Glutamatergic neuron (in vitro differentiated cells): ENCODE results near the gene LLGL2. TPM values are rescaled to one million over a fixed set of nuclear protein-coding genes. Genes with fewer than 3 reads are reported as not detected.
A peak's percentile ranks its signal among the peaks of the same experiment; 100 is the strongest.

ENCODE experiments used
- DNase-seq: peaks from one replicate; pipeline ENCODE4 v3.0.0; 2022
- H3K27ac Mint-ChIP-seq: one replicate; pipeline ENCODE4 v1.8.0; 2020; ENCODE audit warnings: mild to moderate bottlenecking, mixed read lengths, inconsistent platforms; ENCODE audit not compliant: unreplicated experiment
- H3K27me3 Mint-ChIP-seq: one replicate; pipeline ENCODE4 v1.8.0; 2020; ENCODE audit warnings: mild to moderate bottlenecking, moderate library complexity, mixed read lengths, inconsistent platforms; ENCODE audit not compliant: unreplicated experiment
- H3K36me3 Mint-ChIP-seq: one replicate; pipeline ENCODE4 v1.8.0; 2020; ENCODE audit warnings: mild to moderate bottlenecking, mixed read lengths, inconsistent platforms; ENCODE audit not compliant: unreplicated experiment
- H3K4me1 Mint-ChIP-seq: one replicate; pipeline ENCODE4 v1.8.0; 2020; ENCODE audit warnings: mild to moderate bottlenecking, low read depth, mixed read lengths, inconsistent platforms; ENCODE audit not compliant: unreplicated experiment
- H3K4me3 Mint-ChIP-seq: one replicate; pipeline ENCODE4 v1.8.0; 2020; ENCODE audit warnings: mild to moderate bottlenecking, mixed read lengths, inconsistent platforms; ENCODE audit not compliant: unreplicated experiment
- H3K9me3 Mint-ChIP-seq: one replicate; pipeline ENCODE4 v1.8.0; 2020; ENCODE audit warnings: mild to moderate bottlenecking, moderate library complexity, mixed read lengths, inconsistent platforms; ENCODE audit not compliant: unreplicated experiment
- total RNA-seq: library from RNA; stranded (reverse); fragmentation: NEBNext Ultra II Directional; extraction: Animal tissue kit (Norgen Biotek cat#: 25700); gene quantifications from one replicate; pipeline ENCODE4 v1.2.1, GENCODE V29; 2021; ENCODE audit not compliant: unreplicated experiment
- TF ChIP-seq, protein P1 (sequence below): fragments of 200-600 bp; sonication (generic); IDR thresholded peaks from one replicate; pipeline ENCODE4 v1.5.0; 2021; ENCODE audit not compliant: partially characterized antibody, unreplicated experiment

The LLGL2 gene
- total RNA-seq, 1 donor from 2014 or later: 4.8 TPM

DNA sequence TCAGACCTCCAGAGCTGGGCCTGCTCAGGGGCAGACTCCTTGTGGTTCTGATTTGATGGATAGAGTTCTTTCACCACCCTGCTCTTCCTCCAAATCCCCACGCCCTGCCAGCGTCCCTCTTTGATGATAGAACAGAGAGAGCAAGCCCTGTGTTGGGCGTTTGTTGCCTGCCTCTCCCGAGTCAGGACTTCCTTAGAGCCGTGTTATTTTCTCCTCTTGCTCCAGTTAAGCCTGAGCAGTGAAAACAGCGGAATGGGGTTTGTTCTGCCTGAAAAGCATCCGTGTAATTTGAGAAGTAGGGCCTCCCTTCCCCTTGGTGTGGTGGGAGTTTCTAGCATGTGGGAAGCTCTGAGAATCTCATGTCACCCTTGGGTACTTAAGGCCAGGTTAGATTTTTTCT lies 47.0 kb upstream of the LLGL2 start:
- H3K27ac Mint-ChIP-seq: peak overlapping the region; percentile 17
- peaks cover 21% of the 10 kb centered on the region for H3K4me1 Mint-ChIP-seq

DNA sequence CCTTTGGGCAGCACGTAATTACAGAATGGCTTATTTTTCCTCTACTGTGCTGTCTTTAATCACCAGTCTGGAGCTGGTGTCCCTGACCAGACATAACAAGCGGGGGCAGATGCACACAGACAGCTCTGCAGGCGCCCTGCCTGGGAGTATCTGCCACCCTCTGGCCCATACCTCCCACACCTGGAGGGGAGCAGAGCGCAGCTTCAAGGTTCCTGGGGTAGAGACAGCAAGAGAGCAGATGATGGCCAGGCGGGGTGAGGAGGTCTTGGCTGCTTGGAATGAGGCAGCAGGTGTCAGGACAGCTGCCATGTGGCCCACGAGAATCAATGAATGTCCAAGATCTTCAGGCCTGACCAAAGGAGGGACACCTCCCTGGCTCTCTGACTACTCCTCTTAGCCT lies 45.2 kb upstream of the LLGL2 start:
- H3K27ac Mint-ChIP-seq: peak overlapping the region; percentile 22
- peaks cover 8% of the 10 kb centered on the region for H3K27me3 Mint-ChIP-seq
- H3K4me1 Mint-ChIP-seq: peaks cover 19% of the 10 kb centered on the region
- TF ChIP-seq, protein P1, sequence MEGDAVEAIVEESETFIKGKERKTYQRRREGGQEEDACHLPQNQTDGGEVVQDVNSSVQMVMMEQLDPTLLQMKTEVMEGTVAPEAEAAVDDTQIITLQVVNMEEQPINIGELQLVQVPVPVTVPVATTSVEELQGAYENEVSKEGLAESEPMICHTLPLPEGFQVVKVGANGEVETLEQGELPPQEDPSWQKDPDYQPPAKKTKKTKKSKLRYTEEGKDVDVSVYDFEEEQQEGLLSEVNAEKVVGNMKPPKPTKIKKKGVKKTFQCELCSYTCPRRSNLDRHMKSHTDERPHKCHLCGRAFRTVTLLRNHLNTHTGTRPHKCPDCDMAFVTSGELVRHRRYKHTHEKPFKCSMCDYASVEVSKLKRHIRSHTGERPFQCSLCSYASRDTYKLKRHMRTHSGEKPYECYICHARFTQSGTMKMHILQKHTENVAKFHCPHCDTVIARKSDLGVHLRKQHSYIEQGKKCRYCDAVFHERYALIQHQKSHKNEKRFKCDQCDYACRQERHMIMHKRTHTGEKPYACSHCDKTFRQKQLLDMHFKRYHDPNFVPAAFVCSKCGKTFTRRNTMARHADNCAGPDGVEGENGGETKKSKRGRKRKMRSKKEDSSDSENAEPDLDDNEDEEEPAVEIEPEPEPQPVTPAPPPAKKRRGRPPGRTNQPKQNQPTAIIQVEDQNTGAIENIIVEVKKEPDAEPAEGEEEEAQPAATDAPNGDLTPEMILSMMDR: no peak
- no peak for DNase-seq
- H3K36me3 Mint-ChIP-seq: no peaks in the 10 kb centered on the region
- peaks cover 8% of the 10 kb centered on the region for H3K9me3 Mint-ChIP-seq
- H3K4me3 Mint-ChIP-seq: peak overlapping the region; percentile 71

More for the DNA sequence above, 47.0 kb upstream of the LLGL2 start:
- no peak overlapping the region for H3K4me3 Mint-ChIP-seq
- peaks cover 8% of the 10 kb centered on the region for H3K27me3 Mint-ChIP-seq
- DNase-seq: no peak
- peaks cover 7% of the 10 kb centered on the region for H3K9me3 Mint-ChIP-seq
- no peaks in the 10 kb centered on the region for H3K36me3 Mint-ChIP-seq
- TF ChIP-seq, protein P1: no peak

DNA sequence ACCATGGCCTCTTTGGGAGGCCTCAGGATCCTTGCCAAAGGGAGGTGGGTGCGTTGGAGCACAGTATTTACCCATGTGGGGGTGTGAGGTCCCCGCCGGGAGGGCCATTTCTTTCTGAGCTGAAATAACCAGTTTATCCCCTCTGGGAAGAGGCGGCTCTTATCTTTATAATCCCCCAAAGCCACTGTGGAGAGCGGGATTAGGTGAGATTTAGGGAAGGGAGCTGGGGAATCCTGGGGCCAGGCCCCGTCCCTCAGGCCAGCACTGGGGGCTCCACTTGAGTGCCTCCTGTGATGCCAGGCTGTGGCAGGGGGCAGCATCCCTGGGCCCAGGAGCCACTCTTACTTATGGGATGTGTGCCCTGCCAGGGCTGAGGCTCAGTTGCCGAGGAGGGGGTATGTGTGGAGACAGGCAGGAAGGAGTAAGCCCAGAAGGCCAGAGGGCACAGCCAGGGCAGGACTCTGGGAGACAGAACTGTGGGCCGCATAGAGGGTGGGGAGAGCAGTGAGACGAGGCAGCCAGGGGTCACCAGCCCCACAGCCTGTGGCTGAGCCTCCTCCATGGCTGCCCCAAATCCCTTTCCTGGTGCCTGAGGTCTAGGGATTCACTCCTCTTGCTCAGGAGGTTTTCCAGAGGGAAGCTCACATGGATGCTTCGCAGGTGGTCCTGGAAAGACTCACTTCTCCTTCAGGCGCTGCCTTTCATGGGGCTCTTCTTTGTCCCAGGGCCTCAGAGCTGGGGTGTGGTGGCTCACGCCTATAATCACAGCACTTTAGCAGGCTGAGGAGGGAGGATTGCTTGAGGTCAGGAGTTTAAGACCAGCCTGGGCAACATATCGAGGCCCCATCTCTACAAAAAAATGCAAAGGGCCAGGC lies 44.1 kb upstream of the LLGL2 start:
- Mint-ChIP-seq H3K4me3 (no peak overlapping the region), H3K4me1 (peaks cover 15% of the 10 kb centered on the region), H3K9me3 (peaks cover 9% of the 10 kb centered on the region), H3K27me3 (peaks cover 7% of the 10 kb centered on the region), H3K27ac (no peak overlapping the region), H3K36me3 (no peaks in the 10 kb centered on the region)
- TF ChIP-seq, protein P1: no peak
- DNase-seq: no peak

DNA sequence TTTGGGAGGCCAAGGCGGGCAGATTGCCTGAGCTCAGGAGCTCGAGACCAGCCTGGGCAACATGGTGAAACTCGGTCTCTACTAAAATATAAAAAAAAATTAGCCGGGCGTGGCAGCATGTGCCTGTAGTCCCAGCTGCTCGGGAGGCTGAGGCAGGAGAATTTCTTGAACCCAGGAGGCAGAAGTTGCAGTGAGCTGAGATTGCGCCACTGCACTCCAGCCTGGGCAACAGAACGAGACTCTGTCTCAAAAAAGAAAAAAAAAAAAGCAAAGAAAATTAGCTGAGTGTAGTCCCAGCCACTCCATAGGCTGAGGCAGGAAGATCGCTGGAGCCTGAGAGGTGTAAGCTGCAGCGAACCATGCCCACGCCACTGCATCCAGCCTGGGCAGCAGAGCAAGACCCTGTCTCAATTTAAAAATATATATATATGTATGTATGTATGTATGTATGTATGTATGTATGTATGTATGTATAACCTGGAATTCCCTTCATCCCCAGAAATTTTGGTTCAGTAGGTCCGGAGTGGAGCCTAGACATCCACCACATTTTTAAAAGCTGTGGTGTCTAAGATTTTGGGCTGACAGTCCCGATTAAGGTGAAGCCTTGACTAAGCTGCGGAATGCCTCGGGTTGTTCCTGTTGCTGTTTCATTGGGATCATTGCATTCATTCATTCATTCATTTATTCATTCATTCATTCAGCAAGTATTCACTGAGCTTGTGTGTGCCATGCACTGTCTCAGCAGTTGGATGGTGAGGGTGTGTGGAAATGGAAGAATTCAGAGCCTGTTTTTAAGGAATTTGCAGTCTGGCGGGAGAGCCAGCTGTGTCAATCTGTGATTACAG lies 43.2 kb upstream of the LLGL2 start:
- TF ChIP-seq, protein P1: no peak
- no peak overlapping the region for H3K4me3 Mint-ChIP-seq
- peaks cover 12% of the 10 kb centered on the region for H3K4me1 Mint-ChIP-seq
- no peak for DNase-seq
- peaks cover 8% of the 10 kb centered on the region for H3K27me3 Mint-ChIP-seq
- no peaks in the 10 kb centered on the region for H3K36me3 Mint-ChIP-seq
- peaks cover 9% of the 10 kb centered on the region for H3K9me3 Mint-ChIP-seq
- no peak overlapping the region for H3K27ac Mint-ChIP-seq
